Activated naive CD4-positive, alpha-beta T cell treated with Interleukin-2 at 50 U/mL for 16 hours (primary cell): Measurements from ENCODE around the gene CRTAC1.
"Not testable (repeated sequence)": the region's sequence is repeated elsewhere in the genome, so short reads cannot be mapped to it uniquely, and the experiment has no call there.

Experiments used
- DNase-seq: peaks from one replicate; pipeline ENCODE4 v3.0.0-alpha.2; 2020

Gene CRTAC1

DNA sequence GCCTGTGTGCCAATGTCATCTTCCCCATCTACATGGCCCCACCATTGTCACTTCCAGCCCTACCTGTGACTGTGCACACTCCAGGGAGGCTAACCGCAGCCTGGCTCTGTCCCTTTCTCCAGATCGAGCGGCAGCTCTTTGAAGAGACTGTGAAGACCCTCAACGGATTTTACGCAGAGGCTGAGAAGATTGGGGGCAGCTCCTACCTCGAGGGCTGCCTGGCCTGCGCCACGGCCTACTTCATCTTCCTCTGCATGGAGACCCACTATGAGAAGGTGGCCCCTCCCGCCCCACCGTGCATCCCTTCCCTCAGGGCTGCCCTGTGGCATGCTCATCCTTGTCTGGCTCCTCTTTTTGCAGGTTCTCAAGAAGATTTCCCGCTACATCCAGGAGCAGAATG, 166.6 kb downstream of the CRTAC1 start:
- no peak for DNase-seq

DNA sequence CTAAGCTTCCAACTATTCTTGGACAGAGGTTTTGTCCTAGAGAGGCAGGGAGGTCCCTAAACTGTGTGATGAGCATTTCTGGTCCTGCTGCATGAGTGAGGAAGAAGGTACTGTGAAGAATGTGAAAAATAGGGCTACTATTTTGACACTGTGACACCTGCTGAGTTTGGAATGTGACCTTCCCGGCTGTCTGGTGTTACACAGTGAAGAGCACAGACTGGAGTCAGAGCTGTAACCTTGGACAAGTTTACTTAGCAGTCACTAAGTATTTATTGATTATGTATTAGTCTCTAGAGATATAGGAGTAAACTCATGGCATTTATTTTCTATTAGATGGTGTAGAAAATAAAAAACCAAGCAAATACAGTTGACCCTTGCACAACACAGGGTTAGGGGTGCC, 168.5 kb downstream of the CRTAC1 start:
- DNase-seq: no peak

GRCh38 chr10:97861097-97861750, 169.2 kb downstream of the CRTAC1 start:
- DNase-seq: no peak

DNA sequence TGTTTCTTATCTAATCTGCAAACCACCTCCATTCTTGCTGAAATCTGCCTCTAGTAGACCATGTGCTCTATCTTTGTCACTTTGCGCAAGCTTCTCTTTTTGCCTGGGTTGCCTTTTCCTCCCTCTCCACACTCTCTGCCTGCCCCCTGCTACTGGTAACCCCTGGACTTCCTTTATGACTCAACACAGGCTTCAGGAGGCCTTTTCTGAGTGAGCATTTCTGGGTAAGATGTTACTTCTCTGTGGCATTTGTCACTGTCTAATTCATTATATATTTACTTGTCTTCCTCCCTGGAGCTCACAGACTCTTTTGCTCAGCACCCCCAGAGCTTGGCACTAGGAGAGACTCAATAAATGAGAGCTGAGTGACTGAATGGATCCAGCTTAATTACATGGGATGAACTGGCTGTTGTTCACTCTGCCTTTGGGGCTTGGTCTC, 172.4 kb downstream of the CRTAC1 start:
- DNase-seq: no peak

DNA sequence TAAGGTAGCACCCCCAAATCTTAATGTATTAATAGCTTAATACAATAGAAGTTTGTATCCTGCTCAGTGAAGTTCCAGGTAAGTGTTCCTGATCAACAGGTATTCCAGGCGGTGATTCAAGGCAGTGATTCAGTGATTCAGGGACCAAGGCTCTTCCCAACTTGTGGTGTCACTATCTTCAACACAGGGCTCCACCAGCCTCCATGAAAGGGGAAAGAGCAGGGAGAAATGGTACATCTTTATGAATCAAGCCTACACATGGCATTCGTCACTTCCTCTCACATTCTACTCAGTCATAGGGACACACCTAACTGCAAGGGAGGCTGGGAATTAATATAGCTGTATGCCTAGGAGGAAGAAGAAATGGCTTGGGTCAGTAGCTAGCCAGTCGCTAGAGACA, 175.7 kb downstream of the CRTAC1 start:
- DNase-seq: no peak

DNA sequence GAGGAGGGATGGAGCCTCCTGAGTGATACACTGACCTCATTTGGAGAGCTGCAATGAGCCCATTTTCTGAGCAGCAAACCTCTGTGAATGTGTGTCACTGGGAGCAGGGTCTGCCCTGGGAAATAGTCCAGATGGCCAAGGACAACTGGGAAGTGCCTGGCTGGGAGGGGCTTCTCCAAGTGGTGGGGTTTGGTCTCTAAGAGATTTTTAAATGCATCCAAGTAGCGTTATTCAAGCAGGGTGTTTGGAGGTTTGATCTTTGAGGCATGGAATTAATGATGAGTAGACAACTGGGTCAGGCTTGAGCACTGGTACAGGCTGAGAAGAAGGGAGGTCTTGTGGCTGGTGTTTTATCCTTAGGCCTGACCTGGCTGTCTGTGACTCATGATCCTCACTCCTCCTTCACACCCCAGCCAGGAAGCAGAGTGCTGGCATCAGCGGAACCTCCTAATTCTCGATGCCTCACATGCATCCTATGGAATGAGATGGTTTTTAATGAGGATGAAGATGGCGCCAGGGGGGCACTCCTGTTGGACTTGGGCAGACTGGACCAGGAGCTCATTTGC, 177.5 kb downstream of the CRTAC1 start:
- no peak for DNase-seq

DNA sequence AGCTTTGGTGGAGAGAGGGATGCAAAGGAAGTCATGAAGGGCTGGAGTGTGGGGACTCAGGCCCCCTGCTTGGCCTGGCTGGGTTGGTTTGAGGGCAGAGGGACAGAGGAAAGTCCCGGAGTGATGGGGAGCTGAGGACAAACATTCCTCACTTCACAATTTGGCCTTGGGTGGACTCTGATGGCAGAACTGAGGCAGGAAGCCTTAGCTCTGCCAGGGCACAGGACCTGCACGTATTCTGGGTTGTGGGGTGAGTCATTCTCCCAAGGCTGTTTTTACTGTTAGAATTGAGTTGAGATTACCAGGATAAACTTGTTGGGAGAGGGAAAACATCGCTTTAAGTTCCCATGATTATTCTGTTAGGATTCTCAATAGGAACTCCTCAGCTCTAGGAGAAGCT, 178.1 kb downstream of the CRTAC1 start:
- DNase-seq: no peak

- DNase-seq: peak; percentile 33
Observed at GRCh38 chr10:97851341-97852001, 178.9 kb downstream of the CRTAC1 start.

- peak; percentile 18 for DNase-seq
Observed at GRCh38 chr10:97850446-97850845, 180.0 kb downstream of the CRTAC1 start.

DNA sequence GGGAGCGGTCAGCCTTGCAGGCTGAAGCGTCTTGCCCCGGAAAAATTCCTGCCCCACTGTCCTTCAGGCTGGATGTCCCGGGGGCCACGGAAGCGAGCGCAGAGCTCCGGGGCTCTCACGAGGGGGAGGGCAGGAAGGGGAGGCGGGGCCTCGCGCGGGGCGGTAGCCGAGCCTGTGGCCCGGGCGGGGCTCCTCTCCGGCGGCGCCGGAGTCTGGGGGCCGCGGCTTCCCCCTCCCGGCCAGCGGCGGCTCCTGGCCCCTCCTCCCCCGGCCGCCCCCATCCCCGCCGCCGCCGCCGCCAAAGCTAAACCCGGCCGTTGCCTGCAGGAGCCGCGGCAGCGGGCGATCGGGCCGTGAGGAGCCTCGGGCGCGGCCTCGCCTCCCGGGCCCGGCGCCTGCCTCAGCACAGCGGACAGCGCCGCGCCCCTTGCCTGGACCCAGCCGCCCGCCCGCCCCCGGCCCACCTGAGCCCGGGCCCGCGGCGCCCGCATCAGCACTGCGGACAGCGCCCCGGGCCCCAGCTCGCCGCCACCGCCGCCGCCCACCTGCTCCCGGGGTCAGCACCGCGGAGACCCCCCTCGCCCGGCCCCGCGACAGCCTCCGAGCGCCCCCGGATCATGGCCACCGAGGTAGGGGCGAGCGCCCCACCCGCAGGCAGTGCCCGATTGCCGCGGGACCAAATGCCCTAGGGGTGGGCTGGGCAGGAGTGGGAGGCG, 180.6 kb downstream of the CRTAC1 start, which contains the start of gene GOLGA7B:
GOLGA7B (plus strand) TSS at position 157 of the 716 bp plus-strand sequence; CDS start at position 618, 461 bp downstream.
- peak; percentile 72 for DNase-seq

- no peak for DNase-seq
Observed at GRCh38 chr10:97849103-97849686, 181.2 kb downstream of the CRTAC1 start.

- no peak for DNase-seq
Observed at GRCh38 chr10:97844678-97845077, 185.7 kb downstream of the CRTAC1 start.

GRCh38 chr10:97843972-97844371, 186.4 kb downstream of the CRTAC1 start:
- not testable (repeated sequence) for DNase-seq

DNA sequence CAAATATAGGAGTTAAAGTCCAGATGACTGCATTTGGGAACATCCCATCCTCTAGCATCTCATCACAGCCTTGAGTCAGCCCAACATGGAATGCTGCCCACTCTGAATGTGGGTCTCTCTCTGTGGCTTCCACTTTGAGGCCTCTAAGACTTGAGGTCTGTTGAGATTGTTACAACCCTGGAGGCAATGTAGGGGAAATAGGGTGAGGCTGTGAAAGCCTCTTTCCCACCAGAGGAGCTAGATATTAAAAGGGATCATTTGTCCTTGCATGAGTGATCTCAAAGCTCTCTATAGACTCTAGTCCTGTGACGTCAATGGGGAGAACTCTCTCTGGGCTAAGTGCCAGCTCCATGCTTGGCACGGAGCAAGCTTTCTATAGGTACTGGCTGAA, 187.1 kb downstream of the CRTAC1 start:
- DNase-seq: no peak

- DNase-seq: no peak
Observed at GRCh38 chr10:97842656-97843280, 187.7 kb downstream of the CRTAC1 start.

- not testable (repeated sequence) for DNase-seq
Observed at GRCh38 chr10:97842114-97842513, 188.3 kb downstream of the CRTAC1 start.

- DNase-seq: not testable (repeated sequence)
Observed at GRCh38 chr10:97841166-97841565, 189.3 kb downstream of the CRTAC1 start.

DNA sequence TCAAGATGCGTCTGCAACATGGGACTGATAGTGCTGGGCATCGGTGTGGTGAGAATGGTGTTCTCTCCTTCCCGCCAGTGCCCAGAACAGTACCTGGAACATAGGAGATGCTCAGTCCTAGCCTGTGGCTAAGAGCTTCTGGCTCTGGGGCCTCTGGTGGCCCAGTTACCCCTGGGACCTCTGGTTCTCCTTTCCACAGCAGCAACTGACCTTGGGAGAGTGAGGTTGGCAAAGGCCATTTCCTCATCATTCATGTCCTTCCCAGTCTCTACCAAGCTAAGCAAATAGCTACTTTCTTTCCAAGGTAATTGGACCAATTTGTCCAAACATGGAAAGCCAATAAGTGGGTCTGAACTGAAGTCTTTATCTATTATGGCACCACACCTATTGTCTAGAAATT, 192.3 kb downstream of the CRTAC1 start:
- DNase-seq: no peak

DNA sequence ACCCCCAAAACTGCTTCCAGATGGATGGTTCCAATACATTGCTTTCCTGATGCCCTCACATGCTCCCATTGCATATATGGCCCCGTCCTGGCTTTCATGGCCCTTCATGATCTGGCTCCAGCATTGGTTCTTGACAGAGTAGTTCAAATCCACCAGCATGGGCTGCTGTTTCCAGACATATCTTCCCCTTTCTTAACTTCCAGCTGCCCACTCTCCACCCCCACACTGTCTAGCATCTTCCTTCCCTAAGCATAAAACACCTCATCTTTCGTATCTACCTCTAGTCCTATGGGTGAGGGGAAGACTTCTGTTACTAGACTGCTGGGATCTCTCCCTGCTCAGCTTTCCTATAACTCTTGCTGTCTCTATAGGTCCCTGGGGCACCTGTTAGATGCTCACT, 194.0 kb downstream of the CRTAC1 start:
- DNase-seq: no peak

- no peak for DNase-seq
Observed at GRCh38 chr10:97831259-97831658, 199.2 kb downstream of the CRTAC1 start.

DNA sequence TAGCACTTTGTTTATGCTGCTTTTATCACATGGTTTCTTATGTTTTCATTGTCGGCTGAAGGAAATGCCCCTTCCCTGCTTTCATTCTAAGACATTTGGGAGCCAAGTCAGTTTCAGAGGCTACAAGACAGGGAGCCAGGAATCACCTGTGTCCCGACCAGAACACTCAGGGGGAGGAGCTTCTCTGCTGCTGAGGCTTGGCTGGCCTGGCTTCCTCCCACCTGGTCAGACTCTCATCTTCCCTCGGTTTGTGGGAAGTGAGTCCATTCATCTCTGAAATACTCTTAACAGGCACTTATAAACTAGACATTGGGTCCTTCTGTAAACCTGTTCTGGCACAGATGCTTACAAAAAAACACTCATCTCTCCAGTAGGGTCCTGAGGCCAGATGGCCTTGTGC, 200.4 kb downstream of the CRTAC1 start:
- DNase-seq: no peak

DNA sequence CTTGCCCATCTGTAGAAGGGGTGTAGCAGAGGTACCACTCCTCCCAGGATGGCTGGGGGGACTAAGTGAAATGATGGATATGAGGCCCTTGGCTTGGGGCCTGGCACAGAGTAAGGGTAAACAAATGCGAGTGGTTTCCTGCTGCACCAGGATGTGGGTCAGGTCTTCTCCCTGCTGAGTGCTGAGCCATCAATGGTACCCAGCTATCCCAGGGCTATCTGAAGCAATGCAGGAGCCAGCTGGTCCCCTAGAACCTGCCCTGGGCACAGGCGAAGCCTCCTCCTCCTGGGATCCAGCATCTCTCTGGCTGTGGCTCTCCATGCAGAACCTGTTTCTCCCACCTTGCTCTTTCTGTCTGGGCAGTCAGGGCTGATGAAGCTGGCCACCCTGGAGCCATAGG, 201.7 kb downstream of the CRTAC1 start:
- no peak for DNase-seq
